GM12873 (cell line): ENCODE measurements around the gene SFXN1.
A peak's percentile ranks its signal among the peaks of the same experiment; 100 is the strongest.

Experiments
- CTCF ChIP-seq: IDR thresholded peaks from 2 replicates; pipeline ENCODE4 v1.5.1; 2012; ENCODE audit warnings: low read depth, mild to moderate bottlenecking, moderate library complexity, low read length, control low read depth; ENCODE audit not compliant: insufficient read depth; ENCODE audit errors: missing control alignments

Gene SFXN1

GRCh38 chr5:175461370-175461769 lies 17.0 kb upstream of the SFXN1 start:
- no peak for TF ChIP-seq CTCF

GRCh38 chr5:175463641-175464040 lies 14.7 kb upstream of the SFXN1 start:
- TF ChIP-seq CTCF = no peak

- TF ChIP-seq CTCF = peak; percentile 87
These were observed 14.1 kb upstream of the SFXN1 start for GRCh38 chr5:175464074-175464941.

GRCh38 chr5:175464942-175465233 lies 13.5 kb upstream of the SFXN1 start:
- no peak for TF ChIP-seq CTCF

GRCh38 chr5:175465282-175465681 lies 13.1 kb upstream of the SFXN1 start:
- no peak for TF ChIP-seq CTCF

- TF ChIP-seq CTCF = no peak
These were observed 11.6 kb upstream of the SFXN1 start for GRCh38 chr5:175466700-175467318.

- no peak for TF ChIP-seq CTCF
These were observed 10.2 kb upstream of the SFXN1 start for GRCh38 chr5:175467983-175468690.
